NCI-H345 treated with DMSO at 0.1 percent for 48 hours (cell line): Measurements from ENCODE around the gene TAGLN2.
"Not testable (repeated sequence)": the region's sequence is repeated elsewhere in the genome, so short reads cannot be mapped to it uniquely, and the experiment has no call there.

Experiments used
- DNase-seq: peaks from one replicate; lab custom pipeline; 2025; ENCODE audit not compliant: unreplicated experiment; lab: John Stamatoyannopoulos, UW

Gene TAGLN2

DNA sequence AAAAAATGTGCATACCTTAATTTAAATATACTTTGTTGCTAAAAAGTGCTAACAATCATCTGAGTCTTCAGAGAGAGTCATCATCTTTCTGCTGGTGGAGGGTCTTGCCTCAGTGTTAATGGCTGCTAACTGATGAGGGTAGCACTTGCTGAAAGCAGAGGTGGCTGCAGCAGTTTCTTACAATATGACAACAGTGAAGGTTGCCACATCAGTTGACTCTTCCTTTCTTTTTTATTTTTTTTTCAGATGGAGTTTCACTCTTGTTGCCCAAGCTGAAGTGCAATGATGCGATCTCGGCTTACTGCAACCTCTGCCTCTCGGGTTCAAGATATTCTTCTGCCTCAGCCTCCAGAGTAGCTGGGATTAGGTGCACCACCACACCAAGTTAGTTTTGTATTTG is 22.8 kb downstream of the TAGLN2 start:
- DNase-seq = no peak

DNA sequence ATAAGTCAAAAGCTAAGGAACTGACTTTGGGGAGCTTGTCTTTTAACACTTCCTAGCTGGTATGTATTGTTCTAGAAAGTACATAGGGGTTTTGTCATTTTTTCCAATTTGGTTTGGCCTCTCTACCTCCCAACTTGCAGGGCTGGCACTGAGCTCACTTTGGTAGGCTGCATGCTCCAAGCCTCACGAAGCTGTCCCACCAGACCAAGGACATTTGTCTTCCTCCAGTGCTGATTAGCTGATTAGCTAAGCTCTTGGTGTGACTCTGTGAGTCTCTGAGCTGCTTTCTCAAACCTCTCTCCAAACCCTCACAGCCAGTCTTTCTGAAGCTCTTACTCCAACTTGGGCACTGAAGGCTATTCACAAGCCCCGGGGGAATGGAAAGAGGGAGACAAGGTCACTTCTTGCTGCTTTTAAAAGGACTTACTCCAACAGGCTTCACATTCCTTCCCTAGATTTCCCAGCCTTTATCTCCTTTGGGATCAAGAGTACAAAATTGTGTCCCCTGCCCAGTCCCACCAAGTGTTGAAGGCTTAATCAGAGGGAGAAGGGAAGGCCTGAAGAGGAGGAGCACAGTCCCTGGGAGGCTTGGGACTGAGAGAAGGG is 24.4 kb downstream of the TAGLN2 start:
- no peak for DNase-seq

DNA sequence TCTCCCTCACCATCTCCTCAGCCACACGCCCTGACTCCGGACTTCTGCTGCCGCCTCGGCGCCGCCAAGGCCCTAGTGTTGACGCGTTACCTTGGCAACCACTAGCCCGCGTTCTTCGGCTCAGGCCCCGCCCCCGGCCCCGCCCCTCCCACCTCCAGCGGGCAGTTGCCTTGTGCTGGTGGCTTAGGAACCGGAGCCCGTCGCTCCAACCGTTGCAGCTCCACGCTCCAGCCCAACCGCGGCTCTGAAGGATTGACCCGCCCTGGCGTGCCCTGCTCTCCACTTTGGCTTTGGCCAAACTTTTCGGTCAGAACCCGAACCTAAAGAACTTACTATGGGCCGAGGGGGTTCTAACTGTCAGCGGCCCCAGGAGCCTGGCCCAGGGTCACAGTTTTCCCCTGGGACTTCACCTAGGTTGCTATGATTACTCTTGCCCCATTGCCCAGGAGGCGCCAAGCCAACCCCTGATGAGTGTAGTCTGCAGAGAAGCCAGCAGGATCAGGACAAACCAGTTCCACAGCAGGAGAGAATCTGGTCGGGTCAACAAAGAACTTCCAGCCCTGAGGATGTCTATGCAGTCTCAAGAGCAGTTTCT is 25.1 kb downstream of the TAGLN2 start, which contains the start of gene CFAP45:
TSS of gene CFAP45 (minus strand) at position 80 of the 595 bp plus-strand sequence. CDS start at position 13, 67 bp downstream.
- no peak for DNase-seq

DNA sequence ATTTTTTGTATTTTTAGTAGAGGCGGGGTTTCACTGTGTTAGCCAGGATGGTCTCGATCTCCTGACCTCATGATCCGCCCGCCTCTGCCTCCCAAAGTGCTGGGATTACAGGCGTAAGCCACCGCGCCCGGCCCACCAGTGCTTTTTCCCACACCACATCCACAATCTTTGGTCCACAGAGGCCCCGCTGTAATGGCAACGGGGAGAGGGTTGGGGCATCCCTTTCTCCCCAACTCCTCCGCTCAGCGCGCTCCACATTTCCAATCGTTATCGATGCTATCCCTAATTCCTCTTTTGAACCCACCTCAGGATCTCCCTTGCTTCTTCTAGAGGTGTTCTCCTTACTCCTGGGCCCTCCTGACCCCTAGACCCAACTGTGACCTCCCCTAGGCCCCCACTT is 25.7 kb downstream of the TAGLN2 start:
- not testable (repeated sequence) for DNase-seq

DNA sequence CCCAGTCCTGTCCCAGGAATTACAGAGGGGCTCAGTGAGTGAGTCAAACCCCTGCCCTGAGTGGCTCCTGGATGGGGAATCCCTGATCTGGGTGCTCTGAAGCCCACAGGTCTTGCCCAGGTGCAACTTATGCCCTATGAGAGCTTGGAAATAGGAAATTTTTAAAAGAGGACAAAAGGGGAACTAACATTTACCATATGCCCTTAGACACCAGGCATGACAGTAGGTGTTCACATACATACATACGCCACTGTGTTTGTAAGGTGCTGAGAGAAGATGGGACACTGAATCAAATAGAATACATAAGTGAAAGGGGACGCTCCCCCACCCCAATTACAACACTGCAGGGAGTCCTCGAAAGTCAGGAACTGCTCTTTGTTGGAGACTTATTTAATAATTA is 26.8 kb downstream of the TAGLN2 start:
- no peak for DNase-seq

DNA sequence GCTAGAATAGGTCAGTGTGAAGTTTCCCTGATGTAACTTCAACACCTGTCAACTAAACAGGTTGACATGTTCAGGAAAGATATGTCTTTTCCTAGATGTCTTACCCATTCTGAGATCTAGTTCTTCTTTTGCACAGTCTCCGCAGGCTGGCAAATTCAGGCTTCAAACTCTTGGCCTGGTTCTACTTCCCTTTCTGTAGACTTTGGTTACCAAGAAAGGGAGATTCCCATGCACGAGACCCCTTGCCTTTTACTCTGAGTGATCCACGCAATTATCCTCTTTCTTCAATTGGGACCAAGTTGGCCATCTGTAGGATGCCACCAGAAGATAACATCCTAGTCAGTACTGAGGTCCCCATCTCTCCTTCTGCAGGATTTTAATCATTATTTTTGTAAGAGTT is 27.3 kb downstream of the TAGLN2 start:
- no peak for DNase-seq

DNA sequence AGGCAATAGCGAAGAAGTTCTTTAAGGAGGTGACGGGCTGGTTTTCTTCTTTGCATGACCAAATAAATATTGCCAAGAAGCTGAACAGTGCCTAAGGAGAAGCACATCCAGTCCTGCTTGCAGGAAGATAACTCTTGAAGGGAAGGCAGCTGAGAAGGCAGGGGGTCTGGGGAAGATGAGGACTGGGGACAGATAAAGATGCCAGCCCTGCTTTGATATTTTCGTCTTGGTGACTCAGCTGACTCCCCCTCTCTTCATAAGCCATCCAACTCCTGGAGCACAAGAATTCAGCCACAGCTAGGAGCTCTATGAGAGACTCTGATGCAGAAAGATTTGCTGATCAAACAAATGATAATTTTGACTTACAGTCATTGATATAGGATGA is 28.8 kb downstream of the TAGLN2 start:
- no peak for DNase-seq

DNA sequence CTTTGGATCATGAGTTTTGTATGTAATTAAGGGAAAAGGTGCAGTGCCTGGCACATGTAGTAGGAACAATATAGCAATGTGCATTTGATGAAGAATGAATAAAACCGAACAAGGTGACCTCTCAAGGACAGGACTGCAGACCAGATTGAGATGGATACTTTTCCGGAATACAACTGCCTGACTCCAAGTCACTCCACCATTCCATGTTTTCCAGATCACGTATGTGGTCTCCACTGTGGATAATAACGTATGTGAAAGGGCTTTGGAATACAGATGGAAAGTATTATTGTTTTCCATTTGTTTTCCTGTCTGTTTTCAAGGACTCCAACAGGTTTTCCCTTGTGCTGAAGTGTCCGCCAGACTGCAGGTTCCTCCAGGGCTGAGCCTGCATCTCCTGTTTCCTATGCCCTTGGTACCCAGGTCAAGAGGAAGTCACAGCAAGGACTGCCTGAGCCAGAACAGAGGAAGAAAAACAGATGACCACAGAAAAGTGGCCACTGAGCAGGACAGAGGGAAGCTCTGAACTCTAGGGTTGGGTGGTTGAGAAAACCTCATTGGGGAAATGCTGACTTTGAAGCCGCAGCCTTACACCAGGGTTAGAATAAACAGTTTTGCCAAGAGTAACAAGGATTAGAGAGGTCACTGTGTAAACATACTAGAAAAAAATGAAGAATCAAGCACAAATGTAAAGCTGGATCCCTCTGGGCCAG is 29.3 kb downstream of the TAGLN2 start:
- DNase-seq = no peak

DNA sequence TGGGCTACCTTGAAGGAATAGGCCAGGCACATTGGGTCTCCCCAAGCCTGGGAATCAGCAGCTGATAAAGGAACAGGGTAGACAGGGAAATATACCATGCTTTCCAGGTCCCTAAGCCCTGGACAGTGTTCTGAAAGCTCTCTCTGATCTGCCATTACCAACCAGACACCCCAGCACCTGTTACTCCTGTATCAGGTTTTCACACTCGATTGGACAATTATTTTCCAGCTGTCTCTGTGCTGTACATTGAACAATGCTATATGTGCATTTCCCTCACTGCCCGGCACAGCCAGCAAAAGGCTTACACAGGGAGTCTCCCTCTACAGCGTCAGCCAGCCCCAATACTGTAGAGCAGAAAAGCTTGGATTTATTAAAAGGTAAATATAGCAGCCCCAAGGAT is 30.0 kb downstream of the TAGLN2 start:
- no peak for DNase-seq

DNA sequence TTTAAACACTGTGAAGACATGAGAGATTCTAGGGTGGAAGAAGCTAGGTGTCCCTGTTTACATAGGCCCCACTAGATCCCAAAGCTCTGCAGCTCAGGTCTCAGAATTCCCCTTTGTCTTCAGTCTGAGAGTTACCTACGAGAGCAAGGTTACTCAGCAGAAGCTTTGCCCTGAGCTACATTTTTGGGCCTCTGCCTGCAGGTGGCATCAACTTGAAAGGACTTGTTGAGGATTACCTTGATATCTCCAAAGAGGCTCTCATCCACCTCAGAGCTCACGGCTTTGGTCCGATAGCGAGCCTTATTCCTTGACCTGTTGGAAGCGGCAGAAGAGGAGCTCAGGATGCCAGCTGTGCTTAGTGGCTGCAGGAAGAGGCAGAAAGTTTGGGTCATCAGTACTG is 32.4 kb downstream of the TAGLN2 start:
- no peak for DNase-seq

DNA sequence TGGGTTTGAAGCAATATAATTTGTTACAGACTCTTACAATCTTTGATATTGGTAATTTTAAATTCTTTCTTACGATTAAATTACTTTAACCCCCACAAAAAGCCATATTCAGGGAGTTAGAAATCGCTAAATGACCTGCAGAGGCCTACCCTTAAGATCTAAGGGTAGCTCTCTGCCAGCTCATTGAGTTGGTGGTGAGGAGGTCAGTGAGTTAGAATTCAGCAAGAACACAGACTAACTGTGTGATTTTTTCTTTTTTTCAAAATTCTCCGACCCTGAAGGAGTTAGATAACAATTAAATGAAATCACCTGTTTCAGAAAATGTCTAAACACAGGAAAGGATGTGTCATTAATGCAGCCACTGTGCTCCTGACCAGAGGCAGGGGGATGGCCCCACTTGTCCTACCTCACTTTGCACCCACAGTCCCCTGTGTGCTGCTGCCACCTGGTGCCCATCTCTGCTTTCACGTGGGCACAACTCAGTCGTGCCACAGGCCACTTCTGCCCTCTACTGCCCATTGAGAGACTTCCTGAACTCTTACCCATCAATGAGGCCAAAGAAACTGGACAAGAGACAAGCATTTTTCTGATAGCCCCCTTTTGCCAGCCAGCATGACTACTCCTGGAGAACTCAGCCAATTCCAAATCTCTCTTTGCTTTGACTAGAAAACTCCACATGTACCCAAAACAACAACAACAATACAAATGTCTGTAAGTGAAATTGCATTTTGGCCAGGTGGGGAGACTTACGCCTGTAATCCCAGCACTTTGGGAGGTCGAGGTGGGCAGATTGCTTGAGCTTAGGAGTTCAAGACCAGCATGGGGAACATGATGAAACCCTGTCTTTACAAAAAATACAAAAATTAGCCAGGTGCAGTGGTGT is 33.8 kb downstream of the TAGLN2 start:
- peak; percentile 71 for DNase-seq

DNA sequence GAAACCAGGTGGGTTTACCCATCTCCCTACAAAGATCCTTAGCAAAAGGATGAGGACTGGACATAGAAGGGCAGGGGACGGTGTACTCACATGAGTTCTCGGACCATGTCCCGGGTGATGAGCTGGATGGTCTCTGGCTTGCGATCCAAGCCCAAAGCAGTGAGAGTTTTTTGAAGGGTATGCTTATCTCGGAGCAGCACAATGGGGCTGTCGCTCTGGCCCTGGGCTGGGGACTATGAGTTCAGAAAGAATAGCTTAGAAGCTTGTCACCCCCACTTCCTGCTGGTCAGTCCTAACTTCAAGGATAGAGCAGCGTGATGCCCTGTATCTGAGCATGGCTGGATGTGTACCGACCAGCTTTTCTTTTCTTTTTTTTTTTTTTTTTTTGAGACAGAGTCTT is 34.9 kb downstream of the TAGLN2 start:
- DNase-seq = no peak

DNA sequence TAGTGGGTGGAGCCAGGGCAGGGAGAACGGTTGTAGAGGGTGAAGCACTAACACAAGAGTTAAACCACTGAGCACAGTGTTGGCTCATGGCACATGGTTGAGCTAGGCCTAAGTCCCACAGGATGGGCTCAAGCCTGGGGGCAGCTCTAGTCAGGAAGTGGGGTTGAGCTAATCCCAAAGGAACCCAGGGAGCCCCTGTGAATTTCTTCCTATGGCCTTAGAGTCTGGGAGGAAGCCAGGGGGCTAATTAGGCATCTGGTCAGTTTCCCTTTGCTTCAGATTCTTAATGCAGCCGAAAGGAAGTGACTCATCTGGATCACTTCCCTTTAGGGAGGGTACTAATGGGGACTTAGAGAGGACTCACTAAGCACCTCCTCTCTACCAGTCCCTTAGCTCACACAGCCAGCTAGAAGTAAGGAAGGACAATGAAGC is 35.5 kb downstream of the TAGLN2 start:
- no peak for DNase-seq

DNA sequence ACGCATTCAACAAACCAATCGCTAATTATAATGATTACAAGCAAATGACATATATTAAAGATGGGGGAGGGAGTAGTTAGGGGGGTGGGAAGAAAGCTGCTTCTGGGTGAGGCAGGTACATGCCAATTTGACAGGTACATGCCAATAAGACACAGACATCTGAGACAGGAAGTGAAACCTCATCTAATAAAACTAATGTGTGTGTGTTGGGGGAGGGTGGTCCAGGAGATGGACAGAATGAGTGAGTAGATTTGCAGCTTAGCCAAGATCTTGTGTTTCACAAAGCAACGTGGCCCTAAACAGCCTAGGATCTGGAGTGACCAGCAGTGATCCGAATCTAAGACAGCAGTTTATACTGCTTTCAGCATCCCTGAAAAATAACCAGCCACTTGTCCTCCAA is 36.1 kb downstream of the TAGLN2 start:
- no peak for DNase-seq

DNA sequence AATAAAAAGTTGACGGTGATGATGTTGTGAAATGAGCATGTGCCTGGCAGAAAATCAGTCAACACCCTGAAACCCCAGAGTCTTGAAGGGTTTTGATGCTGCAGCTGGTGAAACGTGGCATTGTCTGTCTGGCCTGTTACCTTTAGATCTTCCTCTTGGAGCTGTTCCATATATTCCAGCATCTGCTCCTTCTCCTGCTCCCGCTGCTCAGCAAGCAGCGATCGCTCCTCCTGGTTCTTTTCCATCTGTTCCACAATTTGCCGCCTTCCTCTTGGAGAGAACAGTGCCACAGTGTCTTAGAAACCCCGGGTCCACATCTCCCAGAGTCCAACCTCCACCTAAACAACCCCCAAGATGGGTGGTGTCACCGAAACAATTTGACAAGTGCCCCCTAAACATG is 41.0 kb downstream of the TAGLN2 start:
- no peak for DNase-seq

DNA sequence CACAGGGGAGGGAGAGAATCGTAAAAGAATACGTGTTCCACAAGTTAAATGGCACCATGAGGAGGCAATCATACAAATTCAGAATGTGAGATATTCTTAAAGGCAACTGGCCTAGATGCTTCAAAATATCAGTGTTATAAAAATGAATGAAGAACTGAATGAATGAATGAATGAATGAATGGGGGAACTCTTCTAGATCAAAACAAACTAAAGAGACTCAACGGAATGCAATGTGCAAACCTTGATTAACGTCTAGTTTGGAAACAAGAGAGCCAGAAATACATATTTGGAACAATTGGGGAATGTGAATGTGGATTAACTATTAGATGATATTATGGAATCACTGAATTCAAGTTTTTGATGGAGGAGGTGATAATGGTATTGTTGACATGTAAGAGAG is 42.2 kb downstream of the TAGLN2 start:
- no peak for DNase-seq

DNA sequence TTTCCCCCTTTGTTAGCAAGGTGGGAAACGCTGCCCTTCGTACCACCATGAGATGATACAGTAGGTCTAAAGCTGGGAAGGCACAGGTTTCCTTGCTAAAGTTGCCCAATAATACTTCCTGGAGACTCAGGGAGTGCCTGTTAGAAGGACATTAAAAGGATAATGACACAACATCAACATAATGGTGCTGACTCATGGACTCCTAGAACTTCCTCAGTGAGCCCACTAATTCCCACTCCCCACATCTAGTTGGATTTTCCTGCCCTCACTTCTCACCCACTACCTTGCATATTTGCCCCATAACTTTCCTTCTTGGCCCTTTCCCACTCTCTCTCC is 42.8 kb downstream of the TAGLN2 start:
- DNase-seq = no peak

DNA sequence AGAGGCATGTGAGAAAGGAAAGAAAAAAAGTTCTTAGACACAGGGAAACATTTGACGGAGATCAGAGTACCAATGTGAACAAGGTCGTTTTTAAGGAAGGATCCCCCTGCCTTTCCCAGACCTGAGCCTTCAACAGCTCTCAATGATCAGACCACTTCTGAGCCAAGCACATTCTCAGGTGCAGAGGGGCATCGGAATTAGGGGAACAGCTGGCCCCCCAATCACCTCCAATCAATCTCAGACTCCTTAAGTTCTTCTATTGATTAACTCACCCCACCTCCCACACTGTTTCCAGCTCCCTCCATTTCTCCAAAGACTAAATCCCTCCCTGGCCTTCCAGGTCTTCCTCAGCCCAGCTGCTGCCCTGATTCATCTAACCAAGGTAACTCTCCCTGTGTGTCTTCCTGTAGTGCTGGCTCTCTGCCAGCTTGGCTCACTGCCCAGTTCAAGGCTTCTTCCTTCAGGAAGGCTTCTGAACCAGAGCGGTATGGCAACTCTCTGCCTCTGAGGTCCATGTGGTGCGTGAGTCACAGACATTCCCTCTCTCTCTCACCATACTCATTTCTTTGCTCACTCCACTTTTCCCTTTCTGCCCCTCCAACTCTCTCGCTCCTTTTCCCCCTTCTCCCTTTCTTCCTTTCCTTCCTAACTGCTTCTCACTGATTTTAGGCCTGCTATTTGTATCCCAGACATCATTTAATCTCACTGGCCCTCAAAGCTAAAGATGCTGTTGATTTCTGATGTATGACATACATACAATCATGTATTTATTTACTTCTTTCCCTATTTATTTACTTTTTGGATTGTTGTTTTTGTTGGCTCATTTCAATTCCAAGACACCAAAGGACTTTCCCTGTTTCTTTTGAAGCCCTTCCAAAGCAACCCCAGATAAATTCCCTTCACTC is 43.4 kb downstream of the TAGLN2 start:
- DNase-seq = peak; percentile 83

DNA sequence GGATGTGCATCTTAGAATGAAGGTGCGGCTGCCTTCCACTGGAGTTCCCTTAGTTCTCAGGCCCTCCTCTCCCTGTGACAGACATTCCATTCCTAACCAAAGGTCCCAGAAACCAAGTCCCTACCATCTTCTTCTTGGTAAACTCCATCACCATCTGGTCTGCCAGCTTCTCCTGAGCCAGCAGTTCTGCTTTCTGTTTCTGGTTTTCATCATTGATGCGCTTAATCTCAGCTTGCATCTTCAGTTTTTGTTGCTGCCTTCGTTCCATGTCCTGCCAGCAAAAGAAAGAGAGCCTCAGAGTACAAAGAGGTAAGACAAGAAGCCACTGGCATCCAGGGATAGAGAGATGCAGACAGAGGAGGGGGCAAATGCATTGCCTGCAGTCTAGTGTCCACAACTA is 44.9 kb downstream of the TAGLN2 start:
- DNase-seq = no peak

DNA sequence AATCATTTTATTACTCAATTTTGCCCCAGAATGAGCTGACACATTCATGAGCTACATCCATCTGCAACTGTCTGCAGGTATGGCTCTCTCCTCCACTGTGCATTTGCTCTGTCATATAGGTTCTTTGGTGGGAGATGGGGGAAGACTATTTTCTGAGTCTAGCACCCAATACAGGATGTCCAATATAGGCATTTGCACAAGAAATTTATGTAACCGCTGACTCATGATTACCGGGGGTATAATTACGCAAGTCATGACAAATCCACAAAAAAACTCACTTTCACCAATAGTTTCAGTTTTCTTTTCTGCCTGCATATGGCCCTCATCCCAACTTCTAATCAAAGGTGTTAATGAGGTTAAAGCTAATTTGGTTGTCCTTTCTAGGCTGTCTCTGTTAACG is 45.3 kb downstream of the TAGLN2 start:
- no peak for DNase-seq

DNA sequence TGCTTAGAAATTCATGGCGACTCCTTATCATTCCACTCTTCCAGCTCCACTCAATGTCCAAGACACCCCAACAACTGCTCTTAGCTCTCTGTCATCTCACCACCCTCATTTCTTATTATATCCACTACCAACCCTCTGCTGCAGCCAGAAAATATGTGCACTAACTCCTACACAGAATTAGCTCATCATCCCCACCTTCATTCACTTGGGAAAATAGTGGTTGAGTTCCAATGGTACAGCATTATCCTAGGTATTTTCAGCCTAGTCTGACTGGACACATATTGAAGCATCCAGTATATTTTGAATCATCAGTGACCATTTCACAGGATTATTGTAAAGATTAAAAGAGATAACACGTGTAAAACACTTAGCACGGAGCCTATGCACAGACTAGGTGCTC is 46.2 kb downstream of the TAGLN2 start:
- DNase-seq = no peak
